T-helper 2 cell treated with Interferon-gamma antibody and Interleukin-4, amounts not matched to agents 5 μg/mL and 100 μg/mL, for 36 hours (primary cell): Measurements from ENCODE around the gene UBAP1L.
"Not testable (repeated sequence)": the region's sequence is repeated elsewhere in the genome, so short reads cannot be mapped to it uniquely, and the experiment has no call there.

Experiments used
- DNase-seq: peaks from one replicate; pipeline ENCODE4 v3.0.0; 2021; ENCODE audit warnings: low spot score
- H3K27ac Mint-ChIP-seq: one replicate; pipeline ENCODE4 v1.8.0; 2021; ENCODE audit warnings: mild to moderate bottlenecking, mixed read lengths
- H3K27me3 Mint-ChIP-seq: one replicate; pipeline ENCODE4 v1.8.0; 2021; ENCODE audit warnings: low read depth, mixed read lengths
- H3K36me3 Mint-ChIP-seq: one replicate; pipeline ENCODE4 v1.8.0; 2021; ENCODE audit warnings: low read depth, mixed read lengths
- H3K4me1 Mint-ChIP-seq: one replicate; pipeline ENCODE4 v1.8.0; 2021; ENCODE audit warnings: low read depth, mixed read lengths
- H3K4me3 Mint-ChIP-seq: one replicate; pipeline ENCODE4 v1.8.0; 2022; ENCODE audit warnings: mild to moderate bottlenecking, moderate library complexity, mixed read lengths
- H3K9me3 Mint-ChIP-seq: one replicate; pipeline ENCODE4 v1.8.0; 2021; ENCODE audit warnings: mixed read lengths

Gene UBAP1L

DNA sequence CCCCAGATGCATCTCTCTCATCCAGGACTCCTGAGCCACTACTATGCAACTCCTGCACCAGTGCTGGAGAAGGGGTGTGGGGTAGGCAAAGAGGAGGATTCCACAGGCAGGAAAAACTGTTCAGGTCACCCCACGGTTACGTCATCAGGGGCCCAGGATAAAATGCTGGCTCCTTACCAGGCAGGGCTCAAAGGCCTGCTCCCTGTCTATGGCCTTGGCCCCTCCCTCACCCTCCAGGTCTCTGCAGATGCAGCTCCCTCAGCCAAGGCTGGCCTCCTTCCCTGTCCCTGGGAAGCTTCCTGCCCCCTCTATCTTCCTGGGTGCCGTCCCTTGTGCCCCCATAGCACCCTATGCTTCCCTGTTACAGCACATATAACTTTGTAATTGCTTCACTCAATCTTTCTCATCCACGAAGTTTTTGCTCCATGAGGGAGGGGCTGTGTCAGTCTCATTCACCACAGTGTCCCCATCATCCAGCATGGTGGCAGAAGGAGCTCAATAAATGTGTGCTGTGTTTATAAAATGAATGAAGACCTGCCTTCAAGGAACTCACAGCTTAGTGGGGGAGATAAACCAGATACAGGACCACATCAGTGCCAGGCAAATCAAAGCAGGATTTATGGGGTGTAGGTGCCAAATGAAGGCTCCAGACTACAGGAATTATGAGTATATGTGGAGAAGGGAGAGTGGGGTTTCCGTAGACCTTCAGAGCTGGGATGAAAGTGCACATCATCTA, 19.8 kb downstream of the UBAP1L start:
- no peaks in the 10 kb centered on the region for H3K4me1 Mint-ChIP-seq
- H3K36me3 Mint-ChIP-seq, result peaks cover 10% of the 10 kb centered on the region
- H3K9me3 Mint-ChIP-seq, result no peaks in the 10 kb centered on the region
- no peak overlapping the region for H3K4me3 Mint-ChIP-seq
- H3K27me3 Mint-ChIP-seq, result no peaks in the 10 kb centered on the region
- no peak for DNase-seq
- H3K27ac Mint-ChIP-seq, result no peak overlapping the region

DNA sequence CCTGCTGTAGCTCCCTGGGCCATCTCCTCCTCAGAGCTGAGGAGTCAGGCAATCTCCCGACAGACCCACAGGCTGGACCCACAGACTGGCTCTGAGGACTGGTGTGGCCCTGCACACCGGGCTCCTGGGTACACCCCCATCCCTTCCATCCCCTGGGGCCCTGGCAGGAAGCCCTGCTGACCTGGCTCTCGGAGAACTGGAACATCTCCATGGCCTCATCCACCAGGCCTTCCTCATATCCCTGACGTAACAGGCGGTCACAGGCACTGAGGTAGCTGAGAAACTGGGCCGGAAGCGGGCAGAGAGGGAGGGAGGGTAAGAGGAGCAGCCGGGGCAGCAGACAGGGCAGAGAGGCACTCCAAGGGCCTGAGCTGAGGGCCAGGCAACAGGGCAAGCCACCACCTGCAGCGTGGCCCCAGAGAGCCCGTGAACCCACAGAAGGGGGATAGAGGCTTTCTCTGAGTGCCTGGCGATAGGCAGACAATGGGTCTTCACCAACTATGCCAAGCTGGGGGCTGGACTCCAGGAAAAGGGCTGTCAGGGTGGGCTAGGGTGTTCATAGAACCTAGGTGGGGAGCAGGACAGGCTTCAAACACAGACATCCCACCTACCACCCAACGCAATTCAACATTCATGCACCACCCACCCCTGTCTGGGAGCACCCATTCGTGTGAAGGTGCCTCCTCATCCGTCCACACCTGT, 20.6 kb downstream of the UBAP1L start:
- Mint-ChIP-seq H3K27me3 (no peaks in the 10 kb centered on the region), H3K4me1 (no peaks in the 10 kb centered on the region), H3K27ac (no peak overlapping the region), H3K36me3 (peaks cover 10% of the 10 kb centered on the region), H3K9me3 (no peaks in the 10 kb centered on the region), H3K4me3 (no peak overlapping the region)
- DNase-seq, result no peak

DNA sequence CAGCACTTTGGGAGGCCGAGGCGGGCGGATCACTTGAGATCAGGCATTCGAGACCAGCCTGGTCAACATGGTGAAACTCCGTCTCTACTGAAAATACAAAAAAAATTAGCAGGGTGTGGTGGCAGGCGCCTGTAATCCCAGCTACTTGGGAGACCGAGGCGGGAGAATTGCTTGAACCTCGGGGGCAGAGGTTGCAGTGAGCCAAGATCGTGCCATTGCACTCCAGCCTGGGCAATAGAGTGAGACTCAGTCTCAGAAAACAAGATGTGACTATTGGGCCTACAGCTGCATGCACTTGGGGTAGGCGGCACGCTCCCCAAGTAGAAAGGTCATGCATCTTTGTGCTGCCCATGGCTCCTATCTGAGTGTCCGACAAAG, 21.2 kb downstream of the UBAP1L start:
- not testable (repeated sequence) for H3K27ac Mint-ChIP-seq, DNase-seq

DNA sequence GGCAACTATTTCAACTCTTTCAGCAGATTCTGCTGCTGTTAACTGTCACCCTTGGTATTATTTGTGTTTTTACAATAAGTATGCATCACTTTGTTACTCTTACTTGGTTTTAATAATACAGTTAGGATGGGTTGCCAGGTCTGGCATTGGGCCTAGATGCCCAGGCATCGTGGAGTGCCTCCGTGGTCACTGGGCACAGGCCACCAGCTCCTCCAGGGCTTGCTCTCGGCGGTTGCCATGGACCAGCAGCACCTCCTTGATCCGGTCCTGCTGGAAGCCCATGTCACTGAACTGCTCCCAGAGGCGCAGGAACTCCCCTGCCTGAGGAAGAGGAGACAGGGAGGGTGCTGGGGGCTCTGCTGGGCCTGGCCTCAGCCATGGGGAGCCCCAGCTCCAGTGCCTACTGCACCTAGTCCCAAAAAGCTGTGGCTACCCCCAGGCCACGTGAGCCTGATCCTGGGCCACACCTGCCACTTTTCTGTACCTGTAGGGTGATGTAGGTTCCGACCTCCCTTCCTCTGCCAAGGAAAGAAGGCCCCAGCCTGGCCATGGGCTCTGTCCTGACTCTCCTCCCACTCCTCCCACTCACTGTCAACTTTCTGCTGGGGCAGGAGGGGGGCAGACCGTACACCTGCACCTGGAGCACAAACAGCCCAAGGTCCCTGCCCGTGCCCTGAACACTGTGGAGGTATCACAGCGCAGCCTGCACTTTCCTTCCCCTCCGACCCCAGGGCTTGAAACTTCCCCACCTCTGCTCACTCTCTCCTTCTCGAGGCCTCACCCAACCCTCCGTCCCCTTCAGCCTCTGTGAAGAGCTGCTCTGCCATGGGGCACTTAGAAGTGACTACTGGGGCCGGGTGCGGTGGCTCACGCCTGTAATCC, 21.8 kb downstream of the UBAP1L start:
- Mint-ChIP-seq H3K27ac (no peak overlapping the region), H3K4me1 (no peaks in the 10 kb centered on the region), H3K4me3 (no peak overlapping the region), H3K27me3 (no peaks in the 10 kb centered on the region), H3K9me3 (no peaks in the 10 kb centered on the region), H3K36me3 (peaks cover 2% of the 10 kb centered on the region)
- DNase-seq, result no peak

More for the DNA sequence above, 21.2 kb downstream of the UBAP1L start:
- not testable (repeated sequence) for H3K4me1 Mint-ChIP-seq, H3K4me3 Mint-ChIP-seq, H3K9me3 Mint-ChIP-seq, H3K36me3 Mint-ChIP-seq, H3K27me3 Mint-ChIP-seq

DNA sequence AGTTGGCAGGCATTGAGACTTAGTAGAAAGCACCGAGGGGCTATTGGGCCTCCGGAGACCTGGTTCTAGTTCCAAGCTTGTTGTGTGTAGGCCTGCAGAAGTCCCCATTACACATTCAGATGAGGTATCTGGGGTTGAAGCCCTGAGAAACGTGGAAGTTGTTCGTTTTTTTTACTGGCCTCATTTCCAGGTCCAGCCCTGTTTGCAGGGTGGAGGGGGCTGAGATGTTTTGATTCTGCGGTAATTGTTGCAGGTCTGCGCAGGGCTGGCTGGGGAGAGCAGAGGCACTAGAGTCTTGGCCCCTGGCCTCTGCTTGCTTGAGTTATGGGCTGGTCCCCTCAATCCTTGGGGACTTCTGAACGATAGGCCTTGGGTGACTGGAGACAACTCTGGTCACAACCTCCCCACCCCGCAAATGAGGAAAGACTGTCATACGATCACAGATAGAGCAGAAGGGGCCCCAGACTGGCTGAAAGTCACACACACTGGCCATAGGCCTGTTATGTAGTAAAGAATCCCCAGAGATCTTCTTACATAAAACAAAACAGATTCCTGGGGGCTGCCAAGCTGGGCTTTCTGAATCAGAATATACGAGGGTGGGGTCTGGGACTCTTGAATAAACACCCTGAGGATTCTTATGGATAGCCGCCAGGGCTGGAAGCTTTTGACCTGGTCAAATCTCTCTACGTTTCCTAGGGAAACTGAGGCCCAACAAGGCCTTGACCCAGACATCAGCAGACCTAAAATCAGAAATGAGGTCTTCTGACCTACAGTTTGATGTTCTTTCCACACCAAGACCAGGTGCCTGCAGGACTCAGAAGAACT, 22.8 kb downstream of the UBAP1L start:
- H3K27ac Mint-ChIP-seq, result no peak overlapping the region
- DNase-seq, result no peak
- H3K36me3 Mint-ChIP-seq, result no peaks in the 10 kb centered on the region
- H3K9me3 Mint-ChIP-seq, result no peaks in the 10 kb centered on the region
- no peak overlapping the region for H3K4me3 Mint-ChIP-seq
- no peaks in the 10 kb centered on the region for H3K27me3 Mint-ChIP-seq
- H3K4me1 Mint-ChIP-seq, result no peaks in the 10 kb centered on the region

DNA sequence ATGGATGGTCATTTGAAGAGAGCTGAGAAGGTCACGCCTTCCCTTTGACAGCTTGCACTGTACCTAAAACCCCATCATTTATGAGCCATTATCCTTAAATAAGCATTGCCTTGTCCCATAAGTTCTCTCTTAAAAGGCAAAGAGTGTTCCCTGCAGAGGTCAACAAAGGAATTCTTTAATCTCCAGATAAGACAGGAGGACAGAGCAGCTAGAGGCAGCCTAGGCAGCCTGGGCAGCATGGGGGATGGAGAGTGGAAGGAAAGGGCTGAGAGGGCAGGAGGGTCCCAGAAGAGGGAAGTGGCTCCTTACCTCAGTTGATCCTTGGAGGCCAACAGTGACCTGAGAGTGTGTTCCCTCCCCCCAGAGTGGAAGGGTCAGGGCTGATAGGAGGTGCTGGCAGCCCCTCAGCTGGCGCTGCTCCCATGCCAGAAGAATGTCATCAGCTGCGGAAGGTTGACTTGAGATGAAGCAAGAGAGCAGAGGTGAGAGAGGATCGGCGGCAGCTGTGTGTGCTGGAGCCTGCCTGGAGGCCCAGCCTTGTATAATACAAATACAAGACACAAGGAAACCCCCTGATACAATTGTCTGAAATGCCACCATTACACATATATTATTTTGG, 25.7 kb downstream of the UBAP1L start:
- H3K27ac Mint-ChIP-seq, result no peak overlapping the region
- H3K4me1 Mint-ChIP-seq, result no peaks in the 10 kb centered on the region
- DNase-seq, result no peak
- no peaks in the 10 kb centered on the region for H3K9me3 Mint-ChIP-seq
- H3K36me3 Mint-ChIP-seq, result no peaks in the 10 kb centered on the region
- H3K27me3 Mint-ChIP-seq, result no peaks in the 10 kb centered on the region
- H3K4me3 Mint-ChIP-seq, result no peak overlapping the region

DNA sequence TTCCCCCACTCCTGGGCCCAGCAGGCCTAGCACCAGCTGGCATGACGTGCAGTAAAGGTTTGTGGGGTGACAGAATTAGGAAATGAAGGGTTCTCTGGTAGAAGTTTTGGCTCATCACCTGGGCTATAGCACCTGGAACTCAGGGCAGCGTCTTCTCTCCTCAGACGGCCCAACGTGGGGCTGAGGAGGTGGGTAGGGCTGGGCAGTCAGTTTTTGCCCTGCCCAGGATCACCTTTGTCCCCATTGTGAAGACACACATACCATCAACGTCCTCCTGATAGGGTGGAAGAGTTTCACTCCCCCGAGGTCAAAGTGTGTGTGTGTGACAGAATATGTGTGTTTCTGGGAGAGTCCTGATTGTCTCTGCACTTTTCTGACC, 26.4 kb downstream of the UBAP1L start:
- no peaks in the 10 kb centered on the region for H3K9me3 Mint-ChIP-seq
- no peak for DNase-seq
- H3K4me3 Mint-ChIP-seq, result no peak overlapping the region
- no peaks in the 10 kb centered on the region for H3K36me3 Mint-ChIP-seq
- peaks cover 5% of the 10 kb centered on the region for H3K27me3 Mint-ChIP-seq
- H3K27ac Mint-ChIP-seq, result no peak overlapping the region
- H3K4me1 Mint-ChIP-seq, result no peaks in the 10 kb centered on the region

DNA sequence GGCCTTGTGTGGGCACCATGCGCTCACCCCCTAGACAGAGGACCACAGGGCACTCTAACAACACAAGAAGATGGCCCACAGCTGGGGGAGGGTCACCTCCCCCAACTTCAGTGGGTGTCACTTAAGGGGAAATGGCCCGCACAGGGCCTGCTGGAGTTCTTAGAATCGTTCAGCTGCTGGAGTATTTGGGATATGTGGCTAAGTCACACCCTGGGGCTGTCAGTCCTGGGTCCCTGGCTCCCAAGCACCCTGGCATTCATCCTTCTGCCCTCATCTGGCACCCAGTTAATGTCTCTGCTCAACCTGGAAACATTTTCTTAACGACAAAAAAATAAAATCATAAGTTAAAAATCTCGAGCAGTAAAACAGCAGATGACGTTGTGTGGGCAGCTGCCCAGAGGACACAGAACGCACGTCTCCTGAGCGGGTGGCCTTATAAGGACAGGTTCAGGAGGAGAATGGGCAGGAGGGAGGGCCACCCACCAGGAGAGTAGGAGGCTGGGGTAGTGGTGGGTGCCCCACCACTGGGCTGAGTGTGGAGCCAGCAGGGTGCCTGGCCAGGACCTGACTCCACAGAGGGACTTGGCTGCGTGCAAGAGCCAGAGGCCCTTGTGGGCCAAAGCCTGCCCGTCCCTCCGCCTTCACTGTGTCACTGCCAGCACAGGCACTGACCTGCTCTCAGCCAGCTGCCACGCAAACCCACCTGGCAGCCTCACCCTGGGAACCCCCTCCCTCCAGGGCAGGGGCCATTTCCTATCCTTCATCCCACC, 26.9 kb downstream of the UBAP1L start:
- DNase-seq, result no peak
- H3K9me3 Mint-ChIP-seq, result no peaks in the 10 kb centered on the region
- H3K27ac Mint-ChIP-seq, result no peak overlapping the region
- no peaks in the 10 kb centered on the region for H3K36me3 Mint-ChIP-seq
- H3K27me3 Mint-ChIP-seq, result peaks cover 5% of the 10 kb centered on the region
- H3K4me1 Mint-ChIP-seq, result no peaks in the 10 kb centered on the region
- no peak overlapping the region for H3K4me3 Mint-ChIP-seq

DNA sequence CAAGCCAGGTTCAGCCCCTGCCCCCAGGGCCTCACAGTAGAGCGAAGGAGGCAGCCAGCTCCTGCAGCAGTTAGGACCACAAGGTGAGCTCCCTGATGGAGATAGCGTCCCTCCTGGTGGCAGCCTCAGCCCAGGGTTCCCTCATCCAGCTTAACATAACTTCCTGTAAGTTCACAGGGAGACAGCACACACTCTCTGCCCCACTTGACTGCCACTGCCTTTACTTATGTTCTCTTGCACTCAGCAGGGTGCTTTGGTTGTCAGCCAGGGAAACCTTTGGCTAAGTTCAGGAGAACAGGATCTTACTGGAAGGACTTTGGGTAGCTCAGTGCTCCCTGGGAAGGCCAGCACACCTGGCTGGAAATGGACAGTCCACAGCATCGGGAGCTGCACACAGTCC, 27.6 kb downstream of the UBAP1L start:
- Mint-ChIP-seq H3K4me1 (peaks cover 5% of the 10 kb centered on the region), H3K27ac (no peak overlapping the region), H3K27me3 (peaks cover 10% of the 10 kb centered on the region)

DNA sequence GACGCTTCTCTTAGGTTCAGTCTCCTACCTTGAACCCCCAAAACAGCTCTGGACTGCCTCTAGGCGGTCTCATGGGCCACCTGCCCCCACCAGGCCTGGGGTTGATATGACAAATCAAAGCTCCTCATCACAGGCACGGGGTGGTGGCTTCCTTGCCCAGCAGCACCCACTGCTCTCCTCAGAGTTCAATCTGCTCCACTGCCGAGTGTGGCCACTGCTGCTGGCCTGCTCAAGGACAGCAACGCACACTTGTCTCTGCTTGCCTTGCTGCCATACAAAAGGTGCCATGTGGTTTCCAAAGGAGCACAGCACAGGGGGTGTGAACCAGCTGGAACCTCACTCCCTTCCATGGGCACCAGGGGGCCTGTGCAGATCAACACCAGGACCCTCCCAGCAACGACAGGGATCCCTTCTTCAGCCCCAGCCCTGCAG, 28.3 kb downstream of the UBAP1L start:
- Mint-ChIP-seq H3K9me3 (no peaks in the 10 kb centered on the region), H3K4me1 (peaks cover 8% of the 10 kb centered on the region), H3K27ac (no peak overlapping the region), H3K4me3 (no peak overlapping the region), H3K27me3 (peaks cover 12% of the 10 kb centered on the region), H3K36me3 (no peaks in the 10 kb centered on the region)
- DNase-seq, result no peak

More for the DNA sequence above, 27.6 kb downstream of the UBAP1L start:
- H3K4me3 Mint-ChIP-seq, result no peak overlapping the region
- no peaks in the 10 kb centered on the region for H3K9me3 Mint-ChIP-seq
- no peak for DNase-seq
- no peaks in the 10 kb centered on the region for H3K36me3 Mint-ChIP-seq

DNA sequence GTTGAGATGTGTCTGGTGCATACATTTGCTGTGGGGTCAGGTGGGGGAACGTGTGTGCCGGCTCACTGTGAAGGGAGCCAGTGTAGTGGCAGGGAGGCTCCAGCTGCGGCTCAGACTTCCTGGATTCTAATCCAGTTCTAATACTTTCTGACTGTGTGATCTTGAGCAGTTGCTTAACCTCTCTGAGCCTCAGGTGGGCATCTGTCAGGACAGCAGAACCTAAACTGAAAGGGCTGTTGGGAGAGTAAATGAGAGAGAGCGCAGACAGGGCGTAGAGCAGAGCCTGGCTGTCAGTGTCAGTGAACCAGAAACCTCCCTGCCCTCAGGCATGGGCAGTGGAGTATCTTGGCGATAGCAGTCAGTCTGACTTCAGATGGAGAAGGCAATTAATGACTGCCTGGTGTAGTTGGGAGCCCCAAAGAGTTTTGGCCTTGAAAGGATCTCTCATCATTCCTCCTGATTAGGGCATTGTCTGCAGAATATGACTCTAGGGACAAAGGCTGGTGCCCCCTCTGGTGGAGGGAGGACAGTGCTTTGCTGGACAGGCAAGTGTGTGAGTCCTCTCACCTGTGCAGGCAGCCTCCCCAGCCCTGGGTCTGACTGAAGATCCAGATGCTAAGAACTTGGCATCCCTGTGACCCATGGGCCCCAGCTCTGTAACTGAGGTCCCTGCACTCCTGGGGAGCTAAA, 28.9 kb downstream of the UBAP1L start:
- Mint-ChIP-seq H3K9me3 (no peaks in the 10 kb centered on the region), H3K27me3 (peaks cover 12% of the 10 kb centered on the region), H3K4me1 (peaks cover 8% of the 10 kb centered on the region), H3K36me3 (no peaks in the 10 kb centered on the region), H3K4me3 (no peak overlapping the region), H3K27ac (no peak overlapping the region)
- no peak for DNase-seq

DNA sequence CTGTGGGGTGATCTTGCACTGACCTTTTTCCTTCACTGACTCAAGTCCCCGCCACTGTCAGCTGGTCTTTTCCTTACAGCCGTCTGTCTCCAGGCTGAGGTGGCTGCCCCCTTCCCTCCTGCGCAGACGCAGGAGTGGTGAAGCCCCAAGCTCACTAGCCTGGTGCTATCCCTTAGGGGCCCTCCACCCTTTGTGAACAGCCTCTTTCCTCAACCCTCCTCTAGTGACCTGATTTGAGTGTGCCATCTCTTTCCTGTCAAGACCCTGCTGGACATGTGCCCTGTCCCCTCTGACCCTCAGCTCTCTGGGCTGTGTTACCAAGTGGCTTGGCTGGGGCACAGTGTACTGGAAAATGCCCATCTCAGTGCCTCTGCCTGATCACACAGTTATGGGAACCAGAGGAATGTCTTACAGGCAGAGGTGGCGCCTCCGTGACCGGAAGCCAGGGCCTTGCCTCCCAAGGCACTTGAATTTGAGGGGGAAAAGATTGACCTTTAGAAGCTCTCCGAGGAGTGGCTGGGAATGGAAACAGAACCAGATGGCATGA, 29.7 kb downstream of the UBAP1L start:
- no peak for DNase-seq
- H3K4me3 Mint-ChIP-seq, result no peak overlapping the region

More for the DNA sequence above, 29.7 kb downstream of the UBAP1L start:
- H3K36me3 Mint-ChIP-seq, result no peaks in the 10 kb centered on the region
- H3K27me3 Mint-ChIP-seq, result peaks cover 14% of the 10 kb centered on the region
- peaks cover 8% of the 10 kb centered on the region for H3K4me1 Mint-ChIP-seq
- no peaks in the 10 kb centered on the region for H3K9me3 Mint-ChIP-seq
- no peak overlapping the region for H3K27ac Mint-ChIP-seq
